Measurements from ENCODE around the gene BAIAP3.

Gene BAIAP3

GRCh38 chr16:1319041-1319440 lies 14.4 kb upstream of the BAIAP3 start:
- DNase-seq (ENCODE audit: low read depth, low spot score) = no peak
- TF ChIP-seq EZH2 (IDR thresholded peaks at IDR 0.05) (no peak), FOXP2 (optimal IDR thresholded peaks at IDR 0.05; ENCODE audit: control extremely low read depth, extremely low read length, insufficient read depth) (no peak), POLR2AphosphoS5 (IDR thresholded peaks at IDR 0.05; ENCODE audit: borderline replicate concordance, low read depth, low read length) (no peak)
- H3K36me3 ChIP-seq (ENCODE audit: insufficient read depth, low read length) = peaks cover 87% of the 10 kb centered on the region
- H3K4me3 ChIP-seq = no peak overlapping the region
- H3K9me3 ChIP-seq (ENCODE audit: low read depth, low read length) = no peaks in the 10 kb centered on the region
- no peak overlapping the region for H3K27ac ChIP-seq
- H3K9ac ChIP-seq (ENCODE audit: insufficient read length) = no peak overlapping the region

GRCh38 chr16:1320097-1320496 lies 13.3 kb upstream of the BAIAP3 start:
- H3K36me3 ChIP-seq (ENCODE audit: insufficient read depth, low read length) = peaks cover 82% of the 10 kb centered on the region
- no peak for DNase-seq (ENCODE audit: low read depth, low spot score)
- H3K27ac ChIP-seq = no peak overlapping the region
- no peaks in the 10 kb centered on the region for H3K9me3 ChIP-seq (ENCODE audit: low read depth, low read length)
- no peak overlapping the region for H3K4me3 ChIP-seq
- H3K9ac ChIP-seq (ENCODE audit: insufficient read length) = no peak overlapping the region
- TF ChIP-seq EZH2 (IDR thresholded peaks at IDR 0.05) (no peak), POLR2AphosphoS5 (IDR thresholded peaks at IDR 0.05; ENCODE audit: borderline replicate concordance, low read depth, low read length) (no peak), FOXP2 (optimal IDR thresholded peaks at IDR 0.05; ENCODE audit: control extremely low read depth, extremely low read length, insufficient read depth) (no peak)

- H3K27ac ChIP-seq = no peak overlapping the region
- no peaks in the 10 kb centered on the region for H3K9me3 ChIP-seq (ENCODE audit: low read depth, low read length)
- peaks cover 79% of the 10 kb centered on the region for H3K36me3 ChIP-seq (ENCODE audit: insufficient read depth, low read length)
- no peak for DNase-seq (ENCODE audit: low read depth, low spot score)
- no peak overlapping the region for H3K4me3 ChIP-seq
- TF ChIP-seq POLR2AphosphoS5 (IDR thresholded peaks at IDR 0.05; ENCODE audit: borderline replicate concordance, low read depth, low read length) (no peak; the same call in 1 of the 2 replicates), EZH2 (IDR thresholded peaks at IDR 0.05) (no peak), FOXP2 (optimal IDR thresholded peaks at IDR 0.05; ENCODE audit: control extremely low read depth, extremely low read length, insufficient read depth) (no peak)
- H3K9ac ChIP-seq (ENCODE audit: insufficient read length) = no peak overlapping the region
Measured at GRCh38 chr16:1320658-1321240, 12.7 kb upstream of the BAIAP3 start.

- TF ChIP-seq EZH2 (IDR thresholded peaks at IDR 0.05) = no peak
- no peak for TF ChIP-seq POLR2AphosphoS5 (IDR thresholded peaks at IDR 0.05; ENCODE audit: borderline replicate concordance, low read depth, low read length)
- TF ChIP-seq FOXP2 (optimal IDR thresholded peaks at IDR 0.05; ENCODE audit: control extremely low read depth, extremely low read length, insufficient read depth) = no peak
- DNase-seq (ENCODE audit: low read depth, low spot score) = no peak
- Histone ChIP-seq H3K36me3 (ENCODE audit: insufficient read depth, low read length) (peaks cover 62% of the 10 kb centered on the region), H3K4me3 (no peak overlapping the region), H3K27ac (no peak overlapping the region), H3K9me3 (ENCODE audit: low read depth, low read length) (no peaks in the 10 kb centered on the region), H3K9ac (ENCODE audit: insufficient read length) (no peak overlapping the region)
Measured at GRCh38 chr16:1322407-1322806, 11.0 kb upstream of the BAIAP3 start.

- H3K4me3 ChIP-seq = no peak overlapping the region
- no peak for DNase-seq (ENCODE audit: low read depth, low spot score)
- no peak for TF ChIP-seq POLR2AphosphoS5 (IDR thresholded peaks at IDR 0.05; ENCODE audit: borderline replicate concordance, low read depth, low read length)
- TF ChIP-seq FOXP2 (optimal IDR thresholded peaks at IDR 0.05; ENCODE audit: control extremely low read depth, extremely low read length, insufficient read depth) = no peak
- no peak for TF ChIP-seq EZH2 (IDR thresholded peaks at IDR 0.05)
- no peak overlapping the region for H3K9ac ChIP-seq (ENCODE audit: insufficient read length)
- no peak overlapping the region for H3K27ac ChIP-seq
- H3K9me3 ChIP-seq (ENCODE audit: low read depth, low read length) = no peaks in the 10 kb centered on the region
- H3K36me3 ChIP-seq (ENCODE audit: insufficient read depth, low read length) = peaks cover 51% of the 10 kb centered on the region
Measured at GRCh38 chr16:1323296-1324239, 9.9 kb upstream of the BAIAP3 start.

- peaks cover 43% of the 10 kb centered on the region for H3K36me3 ChIP-seq (ENCODE audit: insufficient read depth, low read length)
Measured at GRCh38 chr16:1324286-1324826, 9.1 kb upstream of the BAIAP3 start.

GRCh38 chr16:1325261-1325660 lies 8.2 kb upstream of the BAIAP3 start:
- no peak overlapping the region for H3K9ac ChIP-seq (ENCODE audit: insufficient read length)
- no peaks in the 10 kb centered on the region for H3K9me3 ChIP-seq (ENCODE audit: low read depth, low read length)
- no peak overlapping the region for H3K4me3 ChIP-seq
- H3K27ac ChIP-seq = no peak overlapping the region; the same call in 1 of the 2 replicates
- TF ChIP-seq FOXP2 (optimal IDR thresholded peaks at IDR 0.05; ENCODE audit: control extremely low read depth, extremely low read length, insufficient read depth) (no peak), POLR2AphosphoS5 (IDR thresholded peaks at IDR 0.05; ENCODE audit: borderline replicate concordance, low read depth, low read length) (no peak), EZH2 (IDR thresholded peaks at IDR 0.05) (no peak)
- no peak for DNase-seq (ENCODE audit: low read depth, low spot score)
- peaks cover 34% of the 10 kb centered on the region for H3K36me3 ChIP-seq (ENCODE audit: insufficient read depth, low read length)

More at GRCh38 chr16:1324286-1324826, 9.1 kb upstream of the BAIAP3 start:
- H3K9ac ChIP-seq (ENCODE audit: insufficient read length) = no peak overlapping the region
- H3K4me3 ChIP-seq = no peak overlapping the region
- H3K9me3 ChIP-seq (ENCODE audit: low read depth, low read length) = no peaks in the 10 kb centered on the region
- no peak for DNase-seq (ENCODE audit: low read depth, low spot score)
- TF ChIP-seq POLR2AphosphoS5 (IDR thresholded peaks at IDR 0.05; ENCODE audit: borderline replicate concordance, low read depth, low read length) = 0 out of 2 replicates have a peak, but pooled peaks have one; percentile 9
- TF ChIP-seq FOXP2 (optimal IDR thresholded peaks at IDR 0.05; ENCODE audit: control extremely low read depth, extremely low read length, insufficient read depth) = no peak
- H3K27ac ChIP-seq = no peak overlapping the region

Measured in SK-N-MC (cell line).